HepG2 (cell line): ENCODE measurements around the gene IL1R1. TPM values are rescaled to one million over a fixed set of nuclear protein-coding genes. Genes with fewer than 3 reads are reported as not detected.

Experiments used
- ASH2L ChIP-seq: fragments of 300-600, 200-600 bp; sonication (generic); IDR thresholded peaks from 2 replicates; pipeline ENCODE4 v1.7.0; 2017; ENCODE audit warnings: low read depth, mild to moderate bottlenecking, moderate library complexity, mixed read lengths, low read length; ENCODE audit not compliant: insufficient read length
- ERF ChIP-seq: IDR thresholded peaks from 2 replicates; pipeline ENCODE4 v1.6.1; 2018; ENCODE audit warnings: missing biosample characterization, missing genetic modification reagents
- FOXK1 ChIP-seq: sonication (generic); formaldehyde crosslinking; IDR thresholded peaks from 2 replicates; pipeline ENCODE4 v1.4.0; 2020; ENCODE audit warnings: low read depth, missing genetic modification reagents, borderline replicate concordance
- KDM4B ChIP-seq: sonication (generic); formaldehyde crosslinking; IDR thresholded peaks from 2 replicates; pipeline ENCODE4 v1.4.0; 2020; ENCODE audit warnings: missing genetic modification reagents
- KDM5B ChIP-seq: sonication (generic); formaldehyde crosslinking; IDR thresholded peaks from 2 replicates; pipeline ENCODE4 v1.4.0; 2020; ENCODE audit warnings: missing genetic modification reagents, mild to moderate bottlenecking, borderline replicate concordance
- MYNN ChIP-seq: sonication (generic); formaldehyde crosslinking; IDR thresholded peaks from 2 replicates; pipeline ENCODE4 v1.4.0; 2020; ENCODE audit warnings: mild to moderate bottlenecking, low read depth, missing genetic modification reagents
- NFRKB ChIP-seq: fragments of 450-650 bp; IDR thresholded peaks from 2 replicates; pipeline ENCODE4 v1.6.1; 2017
- SNAPC2 ChIP-seq: sonication (generic); formaldehyde crosslinking; IDR thresholded peaks from 2 replicates; pipeline ENCODE4 v1.8.1; 2022; ENCODE audit warnings: mild to moderate bottlenecking, missing genetic modification reagents
- XRCC5 ChIP-seq: fragments of 200-400 bp; formaldehyde crosslinking; optimal IDR thresholded peaks from 2 replicates; pipeline ENCODE3; 2017; ENCODE audit warnings: mild to moderate bottlenecking, low read length
- ZNF337 ChIP-seq: sonication (generic); formaldehyde crosslinking; IDR thresholded peaks from 2 replicates; pipeline ENCODE4 v1.5.1; 2020; ENCODE audit warnings: missing genetic modification reagents, low read depth, mild to moderate bottlenecking, borderline replicate concordance
- ZNF547 ChIP-seq: sonication (generic); formaldehyde crosslinking; IDR thresholded peaks from 2 replicates; pipeline ENCODE4 v1.5.1; 2020; ENCODE audit warnings: mild to moderate bottlenecking, missing genetic modification reagents
- ZNF570 ChIP-seq: sonication (generic); formaldehyde crosslinking; IDR thresholded peaks from 2 replicates; pipeline ENCODE4 v1.4.0; 2020; ENCODE audit warnings: mild to moderate bottlenecking, missing genetic modification reagents, borderline replicate concordance
- ZNF703 ChIP-seq: sonication (generic); formaldehyde crosslinking; IDR thresholded peaks from 2 replicates; pipeline ENCODE4 v1.5.1; 2020; ENCODE audit warnings: missing genetic modification reagents, mild to moderate bottlenecking, moderate library complexity, borderline replicate concordance
- ZNF720 ChIP-seq: sonication (generic); formaldehyde crosslinking; IDR thresholded peaks from 2 replicates; pipeline ENCODE4 v1.4.0; 2020; ENCODE audit warnings: missing genetic modification reagents
- ZNF777 ChIP-seq: sonication (generic); formaldehyde crosslinking; IDR thresholded peaks from 2 replicates; pipeline ENCODE4 v1.4.0; 2020; ENCODE audit warnings: missing genetic modification reagents
- ZNF781 ChIP-seq: sonication (generic); formaldehyde crosslinking; IDR thresholded peaks from 2 replicates; pipeline ENCODE4 v1.5.1; 2020; ENCODE audit warnings: borderline replicate concordance, mild to moderate bottlenecking, missing genetic modification reagents; ENCODE audit errors: not compliant biosample characterization
- ZSCAN21 ChIP-seq: sonication (generic); formaldehyde crosslinking; IDR thresholded peaks from 2 replicates; pipeline ENCODE4 v1.8.0; 2022; ENCODE audit warnings: mild to moderate bottlenecking, missing genetic modification reagents, moderate library complexity, borderline replicate concordance
- polyA plus RNA-seq, 8 experiments: library from polyadenylated mRNA; depleted of rRNA in 3 of 8; stranded (reverse) in 7 of 8; unstranded in 1 of 8; fragments of >200 nt; fragmentation: Illumina TruSeq in 4 of 8; extraction: Trizol in 4 of 8; gene quantifications; 2 replicates each; pipeline versions ENCODE4 v1.2.1 to v1.2.3, GENCODE V29; 2011 to 2016; ENCODE audit warnings: low read depth in 4 of 8, missing spikeins in 1 of 8, mixed read lengths in 1 of 8; ENCODE audit not compliant: insufficient read depth in 1 of 8
- total RNA-seq, 5 experiments: library from RNA; depleted of rRNA; stranded (reverse); fragments of >200 nt; fragmentation: Illumina TruSeq; extraction: Trizol; gene quantifications; 2 replicates each; pipeline ENCODE4 v1.2.3, GENCODE V29; 2016; ENCODE audit warnings: low read depth in 1 of 5
- TF ChIP-seq, protein P1 (sequence below): sonication (generic); formaldehyde crosslinking; IDR thresholded peaks from 2 replicates; pipeline ENCODE4 v1.4.0; 2020; ENCODE audit warnings: missing genetic modification reagents
- TF ChIP-seq, protein P2 (sequence below): sonication (generic); formaldehyde crosslinking; IDR thresholded peaks from 2 replicates; pipeline ENCODE4 v1.4.0; 2020; ENCODE audit warnings: missing genetic modification reagents
- TF ChIP-seq, protein P3 (sequence below): sonication (generic); formaldehyde crosslinking; IDR thresholded peaks from 2 replicates; pipeline ENCODE4 v1.9.0; 2021; ENCODE audit warnings: missing genetic modification reagents, borderline replicate concordance
- TF ChIP-seq, protein P4 (sequence below), 2 experiments: sonication (generic) in 1 of 2; formaldehyde crosslinking in 1 of 2; IDR thresholded peaks; 2 replicates each; pipeline versions ENCODE4 v1.4.0 to v1.6.1; 2018 to 2020; ENCODE audit warnings: missing genetic modification reagents in 2 of 2, borderline replicate concordance in 1 of 2, low read depth in 1 of 2, mild to moderate bottlenecking in 1 of 2, missing biosample characterization in 1 of 2

Gene IL1R1
- total and polyA plus RNA-seq, 2 of the 13 experiments (the other 11 are each of a cell fraction or from before 2014, with no cell fraction given) = 38.0 to 93.1 TPM

DNA sequence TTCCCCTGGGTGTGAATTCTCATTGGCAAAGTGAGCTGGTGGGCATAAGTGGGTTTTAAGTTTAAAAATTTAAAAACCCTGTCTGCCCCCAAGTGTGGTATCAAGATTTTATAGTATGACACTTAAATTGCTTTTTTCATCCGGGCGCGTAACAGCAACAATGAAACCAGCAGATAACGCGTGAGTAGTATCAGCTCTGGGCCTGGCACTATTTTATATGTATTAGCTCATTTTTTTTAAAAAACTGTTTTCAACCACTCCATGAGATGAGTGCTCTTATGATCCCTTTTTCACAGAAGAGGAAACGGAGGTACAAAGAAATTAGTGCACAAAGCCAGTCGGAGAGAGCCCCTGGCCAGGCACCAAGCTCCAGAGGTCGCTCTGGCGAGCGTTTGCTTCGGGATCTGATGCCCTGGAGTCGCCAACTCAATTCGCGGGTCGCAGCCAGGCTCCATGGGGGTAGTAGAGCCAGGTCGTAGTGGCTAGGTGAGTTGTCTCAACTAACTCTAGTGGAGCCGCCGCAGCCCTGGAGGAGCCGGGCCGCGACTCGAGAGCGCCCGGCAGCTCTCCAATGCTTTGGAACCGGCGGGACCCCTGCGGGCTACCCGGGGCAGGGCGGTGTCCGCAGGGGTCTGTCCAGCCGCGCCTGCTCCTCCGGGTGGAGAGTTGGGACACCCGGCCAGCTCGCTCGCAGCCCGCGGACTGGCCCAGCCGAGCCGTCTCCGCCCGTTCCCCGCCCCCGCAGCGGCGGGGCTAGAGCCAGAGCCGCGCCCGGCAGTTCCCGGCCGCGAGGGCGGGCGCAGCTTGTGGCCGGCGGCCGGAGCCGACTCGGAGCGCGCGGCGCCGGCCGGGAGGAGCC is at the start of gene IL1R1 (continued):
- TF ChIP-seq, protein P1, sequence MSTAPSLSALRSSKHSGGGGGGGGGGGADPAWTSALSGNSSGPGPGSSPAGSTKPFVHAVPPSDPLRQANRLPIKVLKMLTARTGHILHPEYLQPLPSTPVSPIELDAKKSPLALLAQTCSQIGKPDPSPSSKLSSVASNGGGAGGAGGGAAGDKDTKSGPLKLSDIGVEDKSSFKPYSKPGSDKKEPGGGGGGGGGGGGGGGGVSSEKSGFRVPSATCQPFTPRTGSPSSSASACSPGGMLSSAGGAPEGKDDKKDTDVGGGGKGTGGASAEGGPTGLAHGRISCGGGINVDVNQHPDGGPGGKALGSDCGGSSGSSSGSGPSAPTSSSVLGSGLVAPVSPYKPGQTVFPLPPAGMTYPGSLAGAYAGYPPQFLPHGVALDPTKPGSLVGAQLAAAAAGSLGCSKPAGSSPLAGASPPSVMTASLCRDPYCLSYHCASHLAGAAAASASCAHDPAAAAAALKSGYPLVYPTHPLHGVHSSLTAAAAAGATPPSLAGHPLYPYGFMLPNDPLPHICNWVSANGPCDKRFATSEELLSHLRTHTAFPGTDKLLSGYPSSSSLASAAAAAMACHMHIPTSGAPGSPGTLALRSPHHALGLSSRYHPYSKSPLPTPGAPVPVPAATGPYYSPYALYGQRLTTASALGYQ (CRISPR knock-in tag) = no peak
- TF ChIP-seq KDM4B (CRISPR knock-in tag) (no peak), ZSCAN21 (CRISPR knock-in tag) (peak; percentile 29; the same call in 1 of the 2 replicates), NFRKB (no peak), ZNF337 (CRISPR knock-in tag) (no peak), MYNN (CRISPR knock-in tag) (0 out of 2 replicates have a peak, but pooled peaks have one; percentile 67), ZNF781 (CRISPR knock-in tag) (no peak), ASH2L (peak; percentile 42), ERF (CRISPR knock-in tag) (peak; percentile 39; the same call in 1 of the 2 replicates), SNAPC2 (CRISPR knock-in tag) (no peak), FOXK1 (CRISPR knock-in tag) (no peak), ZNF703 (peak; percentile 50; the same call in 1 of the 2 replicates), ZNF547 (CRISPR knock-in tag) (peak; percentile 66; the same call in 1 of the 2 replicates), ZNF570 (CRISPR knock-in tag) (0 out of 2 replicates have a peak, but pooled peaks have one; percentile 40), KDM5B (CRISPR knock-in tag) (no peak), XRCC5 (peak; percentile 1), ZNF720 (no peak), ZNF777 (no peak)
- TF ChIP-seq, protein P2, sequence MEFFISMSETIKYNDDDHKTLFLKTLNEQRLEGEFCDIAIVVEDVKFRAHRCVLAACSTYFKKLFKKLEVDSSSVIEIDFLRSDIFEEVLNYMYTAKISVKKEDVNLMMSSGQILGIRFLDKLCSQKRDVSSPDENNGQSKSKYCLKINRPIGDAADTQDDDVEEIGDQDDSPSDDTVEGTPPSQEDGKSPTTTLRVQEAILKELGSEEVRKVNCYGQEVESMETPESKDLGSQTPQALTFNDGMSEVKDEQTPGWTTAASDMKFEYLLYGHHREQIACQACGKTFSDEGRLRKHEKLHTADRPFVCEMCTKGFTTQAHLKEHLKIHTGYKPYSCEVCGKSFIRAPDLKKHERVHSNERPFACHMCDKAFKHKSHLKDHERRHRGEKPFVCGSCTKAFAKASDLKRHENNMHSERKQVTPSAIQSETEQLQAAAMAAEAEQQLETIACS = no peak
- TF ChIP-seq, protein P3, sequence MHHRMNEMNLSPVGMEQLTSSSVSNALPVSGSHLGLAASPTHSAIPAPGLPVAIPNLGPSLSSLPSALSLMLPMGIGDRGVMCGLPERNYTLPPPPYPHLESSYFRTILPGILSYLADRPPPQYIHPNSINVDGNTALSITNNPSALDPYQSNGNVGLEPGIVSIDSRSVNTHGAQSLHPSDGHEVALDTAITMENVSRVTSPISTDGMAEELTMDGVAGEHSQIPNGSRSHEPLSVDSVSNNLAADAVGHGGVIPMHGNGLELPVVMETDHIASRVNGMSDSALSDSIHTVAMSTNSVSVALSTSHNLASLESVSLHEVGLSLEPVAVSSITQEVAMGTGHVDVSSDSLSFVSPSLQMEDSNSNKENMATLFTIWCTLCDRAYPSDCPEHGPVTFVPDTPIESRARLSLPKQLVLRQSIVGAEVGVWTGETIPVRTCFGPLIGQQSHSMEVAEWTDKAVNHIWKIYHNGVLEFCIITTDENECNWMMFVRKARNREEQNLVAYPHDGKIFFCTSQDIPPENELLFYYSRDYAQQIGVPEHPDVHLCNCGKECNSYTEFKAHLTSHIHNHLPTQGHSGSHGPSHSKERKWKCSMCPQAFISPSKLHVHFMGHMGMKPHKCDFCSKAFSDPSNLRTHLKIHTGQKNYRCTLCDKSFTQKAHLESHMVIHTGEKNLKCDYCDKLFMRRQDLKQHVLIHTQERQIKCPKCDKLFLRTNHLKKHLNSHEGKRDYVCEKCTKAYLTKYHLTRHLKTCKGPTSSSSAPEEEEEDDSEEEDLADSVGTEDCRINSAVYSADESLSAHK (CRISPR knock-in tag) = no peak
- TF ChIP-seq, protein P4, sequence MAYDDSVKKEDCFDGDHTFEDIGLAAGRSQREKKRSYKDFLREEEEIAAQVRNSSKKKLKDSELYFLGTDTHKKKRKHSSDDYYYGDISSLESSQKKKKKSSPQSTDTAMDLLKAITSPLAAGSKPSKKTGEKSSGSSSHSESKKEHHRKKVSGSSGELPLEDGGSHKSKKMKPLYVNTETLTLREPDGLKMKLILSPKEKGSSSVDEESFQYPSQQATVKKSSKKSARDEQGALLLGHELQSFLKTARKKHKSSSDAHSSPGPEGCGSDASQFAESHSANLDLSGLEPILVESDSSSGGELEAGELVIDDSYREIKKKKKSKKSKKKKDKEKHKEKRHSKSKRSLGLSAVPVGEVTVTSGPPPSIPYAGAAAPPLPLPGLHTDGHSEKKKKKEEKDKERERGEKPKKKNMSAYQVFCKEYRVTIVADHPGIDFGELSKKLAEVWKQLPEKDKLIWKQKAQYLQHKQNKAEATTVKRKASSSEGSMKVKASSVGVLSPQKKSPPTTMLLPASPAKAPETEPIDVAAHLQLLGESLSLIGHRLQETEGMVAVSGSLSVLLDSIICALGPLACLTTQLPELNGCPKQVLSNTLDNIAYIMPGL (CRISPR knock-in tag; IDR thresholded peaks at IDR 0.05; ENCODE audit: borderline replicate concordance in 1 of 2, low read depth in 1 of 2) = peak in 1 of 2 experiments; percentile 73; a peak in 3 of 4 replicates
